PFSK-1 (cell line): ENCODE results near the gene TIMM8B.

ENCODE experiments used
- FOXP2 ChIP-seq: optimal IDR thresholded peaks from 2 replicates; pipeline ENCODE3; 2011; ENCODE audit warnings: borderline replicate concordance, control low read depth, inconsistent platforms; ENCODE audit not compliant: insufficient read depth; ENCODE audit errors: extremely low read length, extremely low read depth
- POLR2AphosphoS5 ChIP-seq: IDR thresholded peaks from 2 replicates; pipeline ENCODE4 v1.6.1; 2012; ENCODE audit warnings: low read depth, mild to moderate bottlenecking, control low read depth, low read length, moderate library complexity
- REST ChIP-seq, 2 experiments: IDR thresholded peaks; 2 replicates each; pipeline versions ENCODE4 v1.6.1 to v1.8.0; 2011 to 2012; ENCODE audit warnings: low read depth in 2 of 2, low read length in 2 of 2, control low read depth in 1 of 2, inconsistent platforms in 1 of 2, mild to moderate bottlenecking in 1 of 2, moderate library complexity in 1 of 2; ENCODE audit not compliant: insufficient read depth in 1 of 2
- SIN3A ChIP-seq: IDR thresholded peaks from 2 replicates; pipeline ENCODE4 v1.6.1; 2012; ENCODE audit warnings: mild to moderate bottlenecking, low read length, moderate library complexity, borderline replicate concordance; ENCODE audit not compliant: insufficient read depth
- TAF1 ChIP-seq: IDR thresholded peaks from 2 replicates; pipeline ENCODE4 v1.6.1; 2012; ENCODE audit warnings: low read length, control low read depth, borderline replicate concordance; ENCODE audit not compliant: insufficient read depth

The TIMM8B gene

GRCh38 chr11:112051768-112052167 lies 34.8 kb downstream of the TIMM8B start:
- no peak for TF ChIP-seq POLR2AphosphoS5
- no peak for TF ChIP-seq FOXP2

GRCh38 chr11:112050721-112051120 lies 35.8 kb downstream of the TIMM8B start:
- TF ChIP-seq FOXP2 (no peak), TAF1 (no peak), POLR2AphosphoS5 (no peak), SIN3A (no peak), REST (IDR thresholded peaks at IDR 0.05; ENCODE audit: insufficient read depth in 1 of 2, low read depth in 2 of 2, low read length in 2 of 2) (no peak)

GRCh38 chr11:112049777-112050176 lies 36.8 kb downstream of the TIMM8B start:
- no peak for TF ChIP-seq TAF1
- no peak for TF ChIP-seq REST (IDR thresholded peaks at IDR 0.05; ENCODE audit: insufficient read depth in 1 of 2, low read depth in 2 of 2, low read length in 2 of 2)
- TF ChIP-seq FOXP2, result no peak
- TF ChIP-seq POLR2AphosphoS5, result no peak
- no peak for TF ChIP-seq SIN3A

- TF ChIP-seq SIN3A (no peak), TAF1 (no peak), REST (IDR thresholded peaks at IDR 0.05; ENCODE audit: insufficient read depth in 1 of 2, low read depth in 2 of 2, low read length in 2 of 2) (no peak), POLR2AphosphoS5 (no peak), FOXP2 (no peak)
These were observed 41.6 kb downstream of the TIMM8B start for GRCh38 chr11:112044961-112045360.

- TF ChIP-seq POLR2AphosphoS5 (no peak), REST (IDR thresholded peaks at IDR 0.05; ENCODE audit: insufficient read depth in 1 of 2, low read depth in 2 of 2, low read length in 2 of 2) (no peak), FOXP2 (no peak), TAF1 (no peak), SIN3A (no peak)
These were observed 43.6 kb downstream of the TIMM8B start for GRCh38 chr11:112042961-112043304.
